OCI-LY1 (cell line): ENCODE measurements around the gene LIPC.

Experiments used
- H2AFZ ChIP-seq: fragments of 200-600 bp; sonication (generic), shearing (Covaris generic); 2 replicates; pipeline ENCODE4 v1.6.0; 2014; ENCODE audit warnings: antibody characterized with exemption, mild to moderate bottlenecking, low read length
- H3F3A ChIP-seq: fragments of 200-600 bp; sonication (generic), shearing (Covaris generic); 2 replicates; pipeline ENCODE4 v1.6.0; 2014; ENCODE audit warnings: mild to moderate bottlenecking, antibody characterized with exemption, low read length, moderate library complexity; ENCODE audit not compliant: insufficient read depth
- H3K27ac ChIP-seq: fragments of 200-600 bp; sonication (generic); 2 replicates; pipeline ENCODE4 v1.5.1; 2014; ENCODE audit warnings: low read length, mixed run types, mild to moderate bottlenecking, low read depth; ENCODE audit not compliant: poor library complexity, severe bottlenecking
- H3K27me3 ChIP-seq: fragments of 200-600 bp; sonication (generic); 2 replicates; pipeline ENCODE4 v1.6.0; 2014; ENCODE audit warnings: antibody characterized with exemption, mild to moderate bottlenecking, low read length, moderate library complexity; ENCODE audit not compliant: insufficient read depth
- H3K36me3 ChIP-seq: fragments of 200-600 bp; sonication (generic); 2 replicates; pipeline ENCODE4 v1.6.1; 2014; ENCODE audit warnings: mild to moderate bottlenecking, antibody characterized with exemption, low read length, moderate library complexity, mixed read lengths; ENCODE audit not compliant: insufficient read depth
- H3K4me1 ChIP-seq: fragments of 200-600 bp; sonication (generic); 2 replicates; pipeline ENCODE4 v1.5.1; 2014; ENCODE audit warnings: mild to moderate bottlenecking, low read length, moderate library complexity; ENCODE audit not compliant: insufficient read depth, severe bottlenecking
- H3K4me2 ChIP-seq: fragments of 200-600 bp; sonication (generic), shearing (Covaris generic); 2 replicates; pipeline ENCODE4 v1.6.1; 2014; ENCODE audit warnings: low read length
- H3K4me3 ChIP-seq: fragments of 200-600 bp; sonication (generic); 2 replicates; pipeline ENCODE4 v1.5.1; 2014; ENCODE audit warnings: low read length, low read depth, mild to moderate bottlenecking, mixed read lengths; ENCODE audit not compliant: poor library complexity, severe bottlenecking
- H3K79me2 ChIP-seq: fragments of 200-600 bp; shearing (Covaris generic); 2 replicates; pipeline ENCODE4 v1.6.1; 2016; ENCODE audit warnings: mixed run types, low read length, mixed read lengths; ENCODE audit not compliant: insufficient read depth
- H3K9ac ChIP-seq: fragments of 200-600 bp; sonication (generic), shearing (Covaris generic); 2 replicates; pipeline ENCODE4 v1.6.1; 2014; ENCODE audit warnings: mild to moderate bottlenecking, low read length, mixed read lengths
- H3K9me2 ChIP-seq: fragments of 200-600 bp; sonication (generic), shearing (Covaris generic); 2 replicates; pipeline ENCODE4 v1.6.1; 2014; ENCODE audit warnings: low read depth, mild to moderate bottlenecking, low read length, mixed read lengths
- H3K9me3 ChIP-seq: fragments of 200-600 bp; shearing (Covaris generic); 2 replicates; pipeline ENCODE4 v1.6.1; 2014; ENCODE audit warnings: low read length, mixed read lengths
- H4K20me1 ChIP-seq: fragments of 200-600 bp; sonication (generic), shearing (Covaris generic); 2 replicates; pipeline ENCODE4 v1.6.0; 2016; ENCODE audit warnings: mild to moderate bottlenecking, low read length; ENCODE audit not compliant: insufficient read depth
- CTCF ChIP-seq: fragments of 200-600 bp; sonication (generic), shearing (Covaris generic); IDR thresholded peaks from 2 replicates; pipeline ENCODE4 v1.5.1; 2017; ENCODE audit warnings: mild to moderate bottlenecking, antibody characterized with exemption, low read length, moderate library complexity, mixed read lengths
- EZH2 ChIP-seq: fragments of 200-600 bp; sonication (generic), shearing (Covaris generic); IDR thresholded peaks from 2 replicates; pipeline ENCODE4 v1.8.0; 2017; ENCODE audit warnings: borderline replicate concordance, mixed run types, mild to moderate bottlenecking, antibody characterized with exemption, low read length, moderate library complexity, mixed read lengths

The LIPC gene

GRCh38 chr15:58494567-58494966, 62.8 kb downstream of the LIPC start:
- Histone ChIP-seq H3K27ac (no peak overlapping the region), H3K4me2 (no peak overlapping the region), H3K9me2 (no peaks in the 10 kb centered on the region)

GRCh38 chr15:58495891-58496408, 64.2 kb downstream of the LIPC start:
- Histone ChIP-seq H3K4me2 (no peak overlapping the region), H3K4me1 (peaks cover 6% of the 10 kb centered on the region)

More at GRCh38 chr15:58494567-58494966, 62.8 kb downstream of the LIPC start:
- H3K9me3 ChIP-seq, result peaks cover 7% of the 10 kb centered on the region; the same call in 1 of the 2 replicates
- H2AFZ ChIP-seq, result no peak overlapping the region
- no peaks in the 10 kb centered on the region for H3F3A ChIP-seq
- no peak for TF ChIP-seq CTCF
- no peak for TF ChIP-seq EZH2
- no peaks in the 10 kb centered on the region for H3K27me3 ChIP-seq
- H3K36me3 ChIP-seq, result no peaks in the 10 kb centered on the region
- peaks cover 15% of the 10 kb centered on the region for H3K4me1 ChIP-seq
- no peak overlapping the region for H3K4me3 ChIP-seq
- no peak overlapping the region for H3K9ac ChIP-seq
- H4K20me1 ChIP-seq, result no peaks in the 10 kb centered on the region
- no peaks in the 10 kb centered on the region for H3K79me2 ChIP-seq

GRCh38 chr15:58497046-58497785, 65.4 kb downstream of the LIPC start:
- TF ChIP-seq EZH2 (no peak), CTCF (no peak)
- no peaks in the 10 kb centered on the region for H3K36me3 ChIP-seq
- no peaks in the 10 kb centered on the region for H3K79me2 ChIP-seq
- H3K4me1 ChIP-seq, result no peaks in the 10 kb centered on the region
- no peaks in the 10 kb centered on the region for H3K27me3 ChIP-seq
- no peak overlapping the region for H3K4me3 ChIP-seq
- H3F3A ChIP-seq, result no peaks in the 10 kb centered on the region
- no peaks in the 10 kb centered on the region for H3K9me2 ChIP-seq
- no peak overlapping the region for H3K4me2 ChIP-seq
- peaks cover 3% of the 10 kb centered on the region; the same call in 1 of the 2 replicates for H3K9me3 ChIP-seq
- H3K27ac ChIP-seq, result no peak overlapping the region
- H3K9ac ChIP-seq, result no peak overlapping the region
- H4K20me1 ChIP-seq, result no peaks in the 10 kb centered on the region
- H2AFZ ChIP-seq, result no peak overlapping the region

More at GRCh38 chr15:58495891-58496408, 64.2 kb downstream of the LIPC start:
- no peak for TF ChIP-seq CTCF
- no peak for TF ChIP-seq EZH2
- peaks cover 3% of the 10 kb centered on the region; the same call in 1 of the 2 replicates for H3K9me3 ChIP-seq
- H3K27me3 ChIP-seq, result no peaks in the 10 kb centered on the region
- no peaks in the 10 kb centered on the region for H3K36me3 ChIP-seq
- no peak overlapping the region for H3K4me3 ChIP-seq
- no peaks in the 10 kb centered on the region for H4K20me1 ChIP-seq
- no peaks in the 10 kb centered on the region for H3K9me2 ChIP-seq
- no peak overlapping the region for H2AFZ ChIP-seq
- H3K27ac ChIP-seq, result no peak overlapping the region
- H3K9ac ChIP-seq, result no peak overlapping the region
- H3K79me2 ChIP-seq, result no peaks in the 10 kb centered on the region
- H3F3A ChIP-seq, result no peaks in the 10 kb centered on the region
